Measurements from ENCODE around the gene ANO1.

DNA sequence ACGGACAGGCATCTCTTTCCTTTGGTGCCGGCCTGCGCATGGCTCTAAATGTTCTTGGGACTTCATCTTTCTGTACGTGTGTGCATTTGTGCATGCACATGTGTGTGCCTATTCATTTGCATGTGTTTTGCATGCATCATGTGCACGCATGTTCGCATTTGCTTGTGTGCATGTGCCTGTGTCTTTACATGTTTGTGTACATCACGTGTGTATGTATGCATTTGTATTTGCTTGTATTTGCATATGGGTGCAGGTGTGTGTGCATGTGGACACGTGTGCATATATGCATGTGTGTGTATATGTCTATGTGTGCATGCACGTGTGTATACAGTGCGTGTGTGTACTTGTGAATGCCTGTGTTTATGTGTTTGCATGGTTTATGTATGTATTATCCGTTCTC is 111.5 kb downstream of the ANO1 start:
- TF ChIP-seq, protein P1, sequence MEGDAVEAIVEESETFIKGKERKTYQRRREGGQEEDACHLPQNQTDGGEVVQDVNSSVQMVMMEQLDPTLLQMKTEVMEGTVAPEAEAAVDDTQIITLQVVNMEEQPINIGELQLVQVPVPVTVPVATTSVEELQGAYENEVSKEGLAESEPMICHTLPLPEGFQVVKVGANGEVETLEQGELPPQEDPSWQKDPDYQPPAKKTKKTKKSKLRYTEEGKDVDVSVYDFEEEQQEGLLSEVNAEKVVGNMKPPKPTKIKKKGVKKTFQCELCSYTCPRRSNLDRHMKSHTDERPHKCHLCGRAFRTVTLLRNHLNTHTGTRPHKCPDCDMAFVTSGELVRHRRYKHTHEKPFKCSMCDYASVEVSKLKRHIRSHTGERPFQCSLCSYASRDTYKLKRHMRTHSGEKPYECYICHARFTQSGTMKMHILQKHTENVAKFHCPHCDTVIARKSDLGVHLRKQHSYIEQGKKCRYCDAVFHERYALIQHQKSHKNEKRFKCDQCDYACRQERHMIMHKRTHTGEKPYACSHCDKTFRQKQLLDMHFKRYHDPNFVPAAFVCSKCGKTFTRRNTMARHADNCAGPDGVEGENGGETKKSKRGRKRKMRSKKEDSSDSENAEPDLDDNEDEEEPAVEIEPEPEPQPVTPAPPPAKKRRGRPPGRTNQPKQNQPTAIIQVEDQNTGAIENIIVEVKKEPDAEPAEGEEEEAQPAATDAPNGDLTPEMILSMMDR (IDR thresholded peaks at IDR 0.05; ENCODE audit: low read depth, low read length, poor library complexity, severe bottlenecking), result no peak
- no peak for TF ChIP-seq EZH2phosphoT487 (IDR thresholded peaks at IDR 0.05; ENCODE audit: borderline replicate concordance, low read length)
